Heart right ventricle (tissue), 16 donors: Measurements from ENCODE around the gene TRAF7. TPM values are rescaled to one million over a fixed set of nuclear protein-coding genes. Genes with fewer than 3 reads are reported as not detected.

Experiments used
- ATAC-seq, 8 donors: fragments of 200-7000 bp; cut with Tn5 transposase; one replicate each; pipeline ENCODE4 v1.9.1; 2020; ENCODE audit warnings: mild to moderate bottlenecking in 8 of 8, moderate library complexity in 8 of 8, moderate number of reproducible peaks in 1 of 8
- DNase-seq, 2 donors: peaks; one replicate each; pipeline ENCODE4 v3.0.0-alpha.2; 2020
- H3K27ac ChIP-seq, 10 donors: fragments of 200-600 bp; sonication (generic) in 2 of 10; one replicate each; pipeline versions ENCODE4 v1.5.0 to v1.8.0; 2020 to 2022; ENCODE audit warnings: mild to moderate bottlenecking in 3 of 10
- H3K27me3 ChIP-seq, 7 donors: fragments of 200-600 bp; one replicate each; pipeline ENCODE4 v1.8.0; 2021 to 2022; ENCODE audit warnings: mild to moderate bottlenecking in 2 of 7
- H3K36me3 ChIP-seq, 9 donors: fragments of 200-600 bp; sonication (generic) in 1 of 9; one replicate each; pipeline versions ENCODE4 v1.5.0 to v1.8.0; 2020 to 2022; ENCODE audit warnings: mild to moderate bottlenecking in 2 of 9
- H3K4me1 ChIP-seq, 9 donors: fragments of 200-600 bp; sonication (generic) in 1 of 9; one replicate each; pipeline versions ENCODE4 v1.5.0 to v1.8.0; 2020 to 2022; ENCODE audit warnings: mild to moderate bottlenecking in 4 of 9
- H3K4me3 ChIP-seq, 10 donors: fragments of 200-600 bp; sonication (generic) in 2 of 10; one replicate each; pipeline versions ENCODE4 v1.5.0 to v1.8.0; 2020 to 2022; ENCODE audit warnings: mild to moderate bottlenecking in 7 of 10, moderate library complexity in 2 of 10
- H3K9me3 ChIP-seq, 11 donors: fragments of 200-600 bp in 10 of 11; sonication (generic) in 2 of 11; one replicate each; pipeline versions ENCODE4 v1.5.0 to v1.8.0; 2013 to 2022; ENCODE audit warnings: mild to moderate bottlenecking in 2 of 11, control low read depth in 1 of 11, moderate library complexity in 1 of 11
- WGBS, 2 donors: extraction: QIAGEN DNeasy Blood & Tissue Kit; methylation state at CpG; one replicate each; pipeline ENCODE4 v1.1.7; 2013; ENCODE audit warnings: inconsistent platforms in 1 of 2; 5-methylcytosine and 5-hydroxymethylcytosine counted together
- intact Hi-C, 10 donors: fragments of 100-400 bp; cut with DNase I; formaldehyde crosslinking; loops; one replicate each; pipeline versions ENCODE4 v1.11.1 to v1.14.2; 2022
- polyA plus RNA-seq, 2 donors: library from polyadenylated mRNA; stranded (reverse); fragments of 200-250 nt; gene quantifications; one replicate each; pipeline ENCODE4 v1.2.3, GENCODE V29; 2013
- total RNA-seq, 10 donors: library from RNA; stranded (reverse); fragmentation: NEBNext Ultra II Directional in 3 of 10; extraction: Animal tissue kit (Norgen Biotek cat#: 25700) in 3 of 10; gene quantifications; one replicate each; pipeline versions ENCODE4 v1.2.1 to v1.2.4, GENCODE V29; 2021 to 2023
- TF ChIP-seq, protein P1 (sequence below), 9 donors: fragments of 200-600 bp; sonication (generic) in 2 of 9; IDR thresholded peaks; one replicate each; pipeline versions ENCODE4 v1.5.0 to v1.8.0; 2021 to 2022; ENCODE audit warnings: antibody characterized with exemption in 9 of 9, mild to moderate bottlenecking in 5 of 9, moderate library complexity in 1 of 9
- donor health status: Arrhythmogenic right ventricular cardiomyopathy.
- donor health status: ischemic (EF 13 %, LVEDD 7.1; RV severe dilation, severe dysfunction).
- donor health status: healthy with polysubstance abuse.
- donor health status: DM: no; HTN: yes; CAD: no.
- donor health status: DM: no; HTN: no; CAD: no.
- donor health status: ischemic (EF 25% LVEDD 6.9; RV normal size, moderate dysfunction).
- donor health status: ischemic (EF 25% LVEDD 5.7; RV mildly dilated, moderate dysfunction).
- donor health status: healthy.
- donor health status: DM: yes; HTN: yes; CAD: no.
- donor health status: Ischemic cardiomyopathy.
- donor health status: ischemic (EF 35%, LVEDD 5.7; RV mildly dilated, moderate dysfunction).
- donor health status: nonischemic (EF 11% LVEDD 7.7; RV severe dilation, severe dysfunction).
- donor health status: DM: yes; HTN: yes; CAD: no.
- donor health status: PGD.
- donor health status: ischemic (EF 29% LVEDD 5.4; RV normal size, mild dysfunction).
- donor health status: nonischemic (EF 23%, LVEDD 6.1; RV moderate dilation, normal function).

Gene TRAF7
- total and polyA plus RNA-seq, 12 donors = 14.6 to 44.9 (median 23.8) TPM

DNA sequence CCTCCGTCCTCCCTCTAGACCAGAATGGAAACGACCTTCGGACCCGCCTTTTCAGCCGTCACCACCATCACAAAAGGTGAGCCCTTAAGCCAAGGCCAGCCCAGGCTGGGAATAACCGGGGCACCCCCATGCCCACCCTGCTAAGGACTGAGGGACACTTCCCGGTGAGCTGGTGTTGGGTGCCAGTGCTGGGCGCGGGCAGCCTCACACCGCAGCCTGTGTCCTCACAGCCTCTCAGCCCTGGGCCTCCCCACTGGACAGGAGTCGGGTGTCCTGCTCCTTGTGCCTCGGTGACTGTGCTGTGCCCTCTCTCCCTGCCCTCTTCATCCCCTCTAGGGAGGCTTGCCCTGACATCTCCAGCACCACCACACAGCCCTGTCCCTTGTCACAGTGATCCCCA lies 10.3 kb downstream of the TRAF7 start:
- Histone ChIP-seq H3K4me3 (no peak overlapping the region), H3K9me3 (no peaks in the 10 kb centered on the region), H3K27me3 (no peaks in the 10 kb centered on the region), H3K4me1 (peaks cover 0 to 19% (median 7%) of the 10 kb centered on the region in 9 donors), H3K27ac (no peak overlapping the region), H3K36me3 (peaks cover 0 to 54% (median 11%) of the 10 kb centered on the region in 9 donors)
- WGBS, 2 donors = 94 to 95% methylated on average over 12 of the region's 12 CpGs
- DNase-seq (no peak), ATAC-seq (no peak)
- TF ChIP-seq, protein P1, sequence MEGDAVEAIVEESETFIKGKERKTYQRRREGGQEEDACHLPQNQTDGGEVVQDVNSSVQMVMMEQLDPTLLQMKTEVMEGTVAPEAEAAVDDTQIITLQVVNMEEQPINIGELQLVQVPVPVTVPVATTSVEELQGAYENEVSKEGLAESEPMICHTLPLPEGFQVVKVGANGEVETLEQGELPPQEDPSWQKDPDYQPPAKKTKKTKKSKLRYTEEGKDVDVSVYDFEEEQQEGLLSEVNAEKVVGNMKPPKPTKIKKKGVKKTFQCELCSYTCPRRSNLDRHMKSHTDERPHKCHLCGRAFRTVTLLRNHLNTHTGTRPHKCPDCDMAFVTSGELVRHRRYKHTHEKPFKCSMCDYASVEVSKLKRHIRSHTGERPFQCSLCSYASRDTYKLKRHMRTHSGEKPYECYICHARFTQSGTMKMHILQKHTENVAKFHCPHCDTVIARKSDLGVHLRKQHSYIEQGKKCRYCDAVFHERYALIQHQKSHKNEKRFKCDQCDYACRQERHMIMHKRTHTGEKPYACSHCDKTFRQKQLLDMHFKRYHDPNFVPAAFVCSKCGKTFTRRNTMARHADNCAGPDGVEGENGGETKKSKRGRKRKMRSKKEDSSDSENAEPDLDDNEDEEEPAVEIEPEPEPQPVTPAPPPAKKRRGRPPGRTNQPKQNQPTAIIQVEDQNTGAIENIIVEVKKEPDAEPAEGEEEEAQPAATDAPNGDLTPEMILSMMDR (IDR thresholded peaks at IDR 0.05) = no peak
- intact Hi-C loops = no loop called here

DNA sequence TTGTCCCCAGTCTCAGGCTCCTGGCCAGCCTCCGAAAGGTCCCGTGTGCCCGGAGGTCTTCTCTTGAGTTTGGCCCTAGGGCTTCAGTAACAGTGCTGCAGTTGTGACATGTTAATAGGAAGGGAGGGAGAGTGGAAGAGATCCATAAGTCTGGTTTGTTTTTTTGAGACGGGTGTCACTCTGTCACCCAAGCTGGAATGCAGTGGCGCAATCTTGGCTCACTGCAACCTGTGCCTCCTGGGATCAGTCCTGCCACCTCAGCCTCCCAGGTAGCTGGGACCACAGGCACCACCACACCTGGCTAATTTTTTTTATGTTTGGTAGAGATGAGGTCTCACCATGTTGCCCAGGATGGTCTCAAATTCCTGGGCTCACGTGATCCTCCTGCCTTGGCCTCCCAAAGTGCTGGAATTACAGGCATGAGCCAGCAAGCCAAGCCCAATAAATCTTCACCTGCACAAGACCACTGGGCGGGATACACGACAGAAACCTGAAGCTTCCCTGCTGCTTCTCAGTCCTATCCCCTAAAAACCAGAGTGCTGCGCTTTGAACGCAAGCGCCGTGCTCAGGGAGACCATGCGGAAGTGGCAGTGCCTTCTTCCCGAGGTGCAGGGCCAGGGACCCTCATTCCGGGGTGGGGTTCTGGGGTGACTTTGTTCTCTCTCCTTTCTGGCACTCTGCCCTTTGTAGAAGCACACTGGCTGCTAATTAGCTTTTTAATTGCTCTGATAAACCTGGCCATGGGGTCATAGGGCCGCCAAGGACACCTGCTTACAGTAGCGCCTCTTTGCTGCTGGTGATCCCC lies 10.9 kb downstream of the TRAF7 start:
- TF ChIP-seq, protein P1 (IDR thresholded peaks at IDR 0.05) = no peak
- ATAC-seq (no peak), DNase-seq (no peak)
- 93% methylated on average over 17 of the region's 17 CpGs for WGBS, 2 donors
- Histone ChIP-seq H3K4me1 (peaks cover 0 to 15% (median under 1%) of the 10 kb centered on the region in 9 donors), H3K27ac (no peak overlapping the region), H3K27me3 (no peaks in the 10 kb centered on the region), H3K4me3 (no peak overlapping the region), H3K36me3 (peaks cover 0 to 60% (median 15%) of the 10 kb centered on the region in 9 donors), H3K9me3 (no peaks in the 10 kb centered on the region)
- intact Hi-C loops = no loop called here

DNA sequence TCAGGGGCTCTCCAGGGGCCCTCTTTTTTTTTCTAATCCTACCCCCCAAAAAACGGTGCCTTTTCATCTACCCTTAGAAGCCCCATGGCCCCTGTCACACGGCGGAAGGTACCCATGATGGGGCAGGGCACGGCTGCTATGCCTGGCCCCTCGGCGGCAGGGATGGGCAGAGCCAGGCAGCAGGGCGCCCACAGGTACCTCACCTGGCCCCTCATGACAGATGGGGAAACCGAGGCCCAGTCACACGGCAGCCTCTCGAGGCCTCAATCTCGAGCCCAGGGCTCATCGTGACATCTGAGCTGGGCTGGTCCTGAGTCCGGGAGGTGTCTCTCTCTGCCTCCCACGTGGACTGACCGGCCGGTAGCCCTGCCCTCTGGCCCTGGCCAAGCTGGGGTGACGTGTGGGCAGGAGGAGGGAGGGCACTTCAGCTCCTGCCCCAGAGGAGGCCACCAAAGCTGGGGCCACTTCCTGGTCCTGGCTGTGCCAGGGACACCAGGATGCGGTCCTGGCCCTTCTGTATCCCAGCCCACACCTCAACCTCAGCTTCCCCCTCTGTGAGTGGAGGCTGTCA lies 11.6 kb downstream of the TRAF7 start:
- peaks cover 0 to 67% (median 18%) of the 10 kb centered on the region in 9 donors for H3K36me3 ChIP-seq
- no peak overlapping the region for H3K27ac ChIP-seq
- no peaks in the 10 kb centered on the region for H3K27me3 ChIP-seq
- ATAC-seq = no peak
- H3K4me3 ChIP-seq = no peak overlapping the region
- TF ChIP-seq, protein P1 (IDR thresholded peaks at IDR 0.05) = no peak
- peaks cover 0 to 14% (median 0%) of the 10 kb centered on the region in 9 donors for H3K4me1 ChIP-seq
- H3K9me3 ChIP-seq = no peaks in the 10 kb centered on the region
- DNase-seq = no peak
- 95% methylated on average over 18 of the region's 18 CpGs for WGBS, 2 donors
- intact Hi-C loops = no loop called here

DNA sequence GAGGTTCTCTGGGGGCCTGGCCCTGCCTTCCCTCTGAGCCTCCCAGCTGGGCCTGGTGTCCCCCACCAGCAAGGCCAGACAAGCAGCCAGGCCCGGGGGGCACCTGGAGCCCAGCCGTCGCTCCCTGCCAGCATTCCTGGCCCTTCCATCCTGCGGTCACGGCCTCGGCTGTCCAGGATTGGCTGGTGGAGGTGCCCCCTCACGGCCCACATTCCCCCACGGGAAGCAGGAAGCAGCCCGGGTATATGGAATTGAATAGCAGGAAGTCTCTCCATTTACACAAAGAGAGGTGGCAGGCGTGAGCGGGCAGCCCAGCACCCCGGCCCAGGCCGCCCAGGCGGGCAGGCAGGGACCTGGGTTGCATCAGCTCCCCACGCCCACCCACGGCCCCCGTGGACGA lies 14.5 kb downstream of the TRAF7 start:
- DNase-seq (no peak), ATAC-seq (peak in 6 of 8 donors; percentile 3 to 71 (median 25))
- peaks cover 0 to 90% (median 27%) of the 10 kb centered on the region in 9 donors for H3K36me3 ChIP-seq
- intact Hi-C loops = no loop called here
- TF ChIP-seq, protein P1 (IDR thresholded peaks at IDR 0.05) = no peak
- no peaks in the 10 kb centered on the region for H3K9me3 ChIP-seq
- H3K4me3 ChIP-seq = peak overlapping the region in 7 of 10 donors; percentile 3 to 40 (median 25)
- no peaks in the 10 kb centered on the region for H3K27me3 ChIP-seq
- peak overlapping the region in 8 of 10 donors; percentile 16 to 72 (median 46) for H3K27ac ChIP-seq
- WGBS, 2 donors = 73 to 76% methylated on average over 18 of the region's 18 CpGs
- peaks cover 0 to 14% (median 0%) of the 10 kb centered on the region in 9 donors for H3K4me1 ChIP-seq
